ENCODE results near the gene CCNB2.
"Not testable (repeated sequence)": the region's sequence is repeated elsewhere in the genome, so short reads cannot be mapped to it uniquely, and the experiment has no call there.

Gene CCNB2

DNA sequence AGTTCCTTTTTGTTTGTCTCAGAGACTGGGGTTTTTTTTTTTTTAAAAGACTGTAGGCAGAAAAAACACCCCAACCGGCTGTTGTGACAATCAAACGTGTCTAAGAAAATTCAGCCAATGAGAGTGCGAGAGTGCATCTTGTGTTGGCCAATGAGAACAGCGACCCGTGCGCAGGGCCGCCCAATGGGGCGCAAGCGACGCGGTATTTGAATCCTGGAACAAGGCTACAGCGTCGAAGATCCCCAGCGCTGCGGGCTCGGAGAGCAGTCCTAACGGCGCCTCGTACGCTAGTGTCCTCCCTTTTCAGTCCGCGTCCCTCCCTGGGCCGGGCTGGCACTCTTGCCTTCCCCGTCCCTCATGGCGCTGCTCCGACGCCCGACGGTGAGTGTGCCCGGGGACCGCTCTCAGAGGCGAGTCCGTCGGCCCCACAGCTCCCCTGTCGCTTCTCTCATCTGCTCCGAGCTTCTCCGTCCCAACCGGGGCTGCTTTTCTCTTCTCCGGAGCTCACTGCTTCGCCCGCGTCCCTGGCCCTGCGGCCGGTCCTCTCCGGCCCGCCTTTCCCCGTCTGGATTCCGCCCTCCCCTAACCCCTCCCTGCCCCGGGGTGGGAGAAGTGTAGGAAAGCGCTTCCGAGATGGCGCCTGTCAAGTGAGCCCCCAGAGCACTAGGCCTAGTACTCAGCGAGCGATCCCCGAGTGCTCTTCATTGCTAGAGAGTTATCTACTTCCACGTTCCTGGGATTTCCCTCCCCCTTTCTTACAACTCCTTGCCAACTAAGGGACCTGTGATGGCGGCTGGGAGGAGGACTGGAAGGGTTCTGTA, at the start of gene CCNB2:
Gene CCNB2, plus strand, starts transcription at position 235 of the 821 bp plus-strand sequence. Its CDS starts 123 bp downstream, at position 358.
- peak; percentile 97 for DNase-seq (ENCODE audit: low spot score)

DNA sequence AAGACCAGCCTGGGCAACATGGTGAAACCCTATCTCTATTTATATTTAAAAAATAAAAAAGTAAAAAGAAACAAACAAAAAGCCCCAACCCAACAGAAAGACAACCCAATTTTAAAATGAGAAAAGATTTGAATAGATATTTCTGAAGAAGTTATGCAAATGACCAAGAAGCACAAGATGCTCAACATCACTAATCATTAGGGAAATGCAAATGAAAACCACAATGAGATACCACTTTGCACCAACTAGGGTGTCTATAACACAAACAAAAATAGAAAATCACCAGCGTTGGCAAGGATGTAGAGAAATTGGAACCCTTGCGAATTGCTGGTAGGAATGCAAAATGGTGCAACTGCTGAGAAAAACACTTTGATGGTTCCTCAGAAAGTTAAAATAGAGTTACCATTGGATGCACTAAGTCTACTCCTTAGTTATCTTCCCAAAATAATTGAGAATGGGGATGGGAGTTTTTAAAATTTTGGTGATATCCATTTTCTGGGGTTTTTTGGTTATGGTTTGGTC, 45.8 kb upstream of the CCNB2 start:
- no peak for DNase-seq (ENCODE audit: low spot score)

DNA sequence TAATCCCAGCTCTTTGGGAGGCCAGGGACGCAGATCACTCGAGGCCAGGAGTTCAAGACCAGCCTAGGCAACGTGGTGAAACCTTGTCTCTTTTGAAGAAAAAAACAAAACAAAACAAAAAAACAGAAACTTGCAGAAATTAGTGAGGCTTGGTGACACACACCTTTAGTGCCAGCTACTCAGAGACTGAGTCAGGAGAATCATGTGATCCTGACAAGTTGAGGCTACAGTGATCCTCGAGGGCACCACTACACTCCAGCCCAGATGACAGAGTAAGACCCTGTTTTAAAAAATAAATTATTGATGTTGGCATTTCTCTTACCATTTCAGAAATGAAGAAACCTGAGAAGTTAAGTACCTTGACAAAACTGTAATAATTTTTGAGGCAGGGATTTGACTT, 44.6 kb upstream of the CCNB2 start:
- no peak for DNase-seq (ENCODE audit: low spot score)

DNA sequence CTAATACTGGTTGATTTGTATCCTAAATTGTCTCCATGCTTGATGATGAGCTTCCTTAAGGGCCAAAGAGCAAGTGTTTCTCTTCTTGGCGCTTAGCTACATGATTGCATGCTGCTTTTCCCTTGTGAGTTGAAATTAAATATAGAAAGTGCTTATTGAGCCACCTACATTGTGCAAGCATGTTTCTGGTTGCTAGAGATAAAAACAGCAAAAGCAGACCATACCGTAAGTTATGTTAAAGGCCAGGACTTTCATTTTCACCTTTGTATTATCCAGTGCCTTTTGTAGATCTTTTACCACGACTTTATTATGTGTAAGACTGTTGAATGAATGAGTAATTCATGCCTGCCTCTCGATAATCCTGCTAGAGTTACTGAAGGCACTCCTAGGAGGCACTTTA, 41.9 kb upstream of the CCNB2 start:
- no peak for DNase-seq (ENCODE audit: low spot score)

DNA sequence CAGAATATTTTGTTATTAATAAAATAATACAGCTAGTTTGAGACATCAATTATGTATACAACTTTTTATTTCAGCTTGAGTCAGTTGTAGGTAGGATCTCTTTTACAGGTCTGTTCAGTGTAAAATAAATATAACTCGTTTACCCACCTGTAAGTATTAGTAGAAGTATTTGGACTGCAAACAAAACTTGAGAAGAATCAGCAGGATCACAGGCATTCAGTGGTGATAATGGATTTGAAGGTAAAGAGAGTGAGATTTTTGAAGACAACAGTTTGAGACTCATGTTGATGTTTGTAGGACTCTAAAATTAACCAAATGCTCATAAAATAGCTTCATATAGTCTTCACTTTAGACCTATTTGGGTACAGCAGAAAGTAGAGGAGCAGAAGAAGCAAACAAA, 35.5 kb upstream of the CCNB2 start:
- DNase-seq (ENCODE audit: low spot score), result no peak

DNA sequence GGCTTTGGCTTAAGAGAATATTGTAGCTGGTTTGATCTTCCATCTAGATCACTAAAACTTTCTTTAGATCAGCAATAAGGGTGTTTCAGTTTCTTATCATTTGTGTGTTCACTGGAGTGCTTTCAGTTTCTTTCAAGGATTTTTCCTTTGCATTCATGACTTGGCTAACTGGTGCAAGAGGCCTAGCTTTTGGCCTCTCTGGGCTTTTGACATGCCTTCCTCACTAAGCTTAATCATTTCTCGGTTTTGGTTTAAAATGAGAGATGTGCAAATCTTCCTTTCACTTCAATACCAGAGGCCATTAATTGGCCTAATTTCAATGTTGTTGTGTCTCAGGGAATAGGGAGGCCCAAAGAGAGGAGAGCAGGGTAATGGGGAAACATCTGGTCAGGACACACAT, 30.3 kb upstream of the CCNB2 start:
- DNase-seq (ENCODE audit: low spot score), result no peak

DNA sequence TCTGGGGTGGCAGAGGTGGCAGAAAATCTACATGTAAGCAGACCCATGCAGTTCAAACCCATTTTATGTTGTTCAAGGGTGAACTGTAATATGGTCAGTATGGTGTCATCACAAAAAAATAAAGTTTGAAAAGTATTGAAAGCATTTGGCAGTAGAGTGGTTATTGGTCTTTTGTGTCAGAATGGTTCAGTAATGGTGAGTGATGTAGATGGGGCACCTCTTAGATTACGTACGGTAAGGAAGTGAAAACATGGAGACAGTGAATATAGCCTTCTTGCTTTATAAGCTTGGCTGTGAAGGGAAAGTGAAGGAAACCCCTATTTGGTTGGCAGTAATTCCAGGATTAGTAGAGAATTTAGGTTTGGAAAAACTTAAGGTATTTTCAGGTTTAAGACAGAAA, 17.2 kb upstream of the CCNB2 start:
- DNase-seq (ENCODE audit: low spot score), result no peak

DNA sequence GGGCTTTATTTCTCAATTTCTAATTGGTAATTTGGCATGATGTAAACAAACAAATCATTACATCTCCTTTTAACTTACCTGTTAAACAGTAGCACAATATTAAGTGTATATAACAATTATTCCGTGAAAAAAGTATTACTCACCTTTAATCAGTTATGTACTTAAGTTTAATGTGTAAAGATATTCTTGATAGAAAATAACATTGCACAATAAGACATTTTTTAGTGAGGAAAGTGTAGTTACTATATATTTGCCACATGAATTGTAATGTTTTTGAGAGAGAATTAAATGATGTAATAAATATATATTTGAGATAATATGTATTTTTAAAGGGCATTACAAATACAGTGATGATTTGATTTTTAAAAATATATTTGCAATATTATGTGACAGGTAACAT, 10.9 kb upstream of the CCNB2 start:
- no peak for DNase-seq (ENCODE audit: low spot score)

DNA sequence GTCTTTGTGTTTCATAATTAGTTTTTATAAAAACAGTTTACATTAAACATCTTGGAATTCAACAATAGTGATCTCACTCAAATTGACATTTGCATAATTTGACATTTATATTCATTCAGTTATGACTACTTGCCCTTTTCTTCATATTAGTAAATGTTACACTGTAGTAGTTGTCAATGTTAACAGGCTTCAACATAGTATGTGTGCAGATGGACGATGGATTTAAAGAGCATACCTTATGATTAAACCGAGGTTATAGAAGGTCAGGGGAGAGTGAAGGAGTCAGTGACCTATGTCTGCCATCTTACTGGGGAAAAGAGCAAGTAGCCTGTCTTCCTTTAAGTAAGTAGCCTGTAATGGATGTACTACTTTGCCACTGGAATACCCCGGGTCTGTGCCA, 8.5 kb upstream of the CCNB2 start:
- DNase-seq (ENCODE audit: low spot score), result no peak

DNA sequence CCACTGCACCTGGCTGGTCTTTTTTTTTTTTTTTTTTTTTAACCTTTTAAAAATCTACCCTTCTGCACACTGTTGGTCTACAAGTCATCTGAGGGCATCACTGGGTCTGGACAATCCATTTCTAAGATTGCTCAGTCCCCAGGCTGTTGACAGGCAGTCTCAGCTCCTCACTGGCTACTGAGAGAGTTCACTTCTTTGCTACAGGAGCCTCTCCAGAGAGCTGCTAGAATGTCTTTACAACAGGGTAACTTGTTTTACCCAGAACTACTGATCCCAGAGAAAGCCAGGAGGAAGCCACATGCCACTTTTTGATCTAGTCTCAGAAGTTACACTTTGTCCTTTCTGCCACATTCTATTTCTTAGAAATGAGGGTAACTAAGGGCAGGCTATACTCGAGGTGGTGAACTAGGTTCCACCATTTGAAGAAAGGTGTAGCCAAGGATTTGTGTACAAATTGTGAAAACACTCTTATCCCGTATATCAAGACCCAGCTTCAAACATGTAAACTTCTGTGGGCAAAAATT, 5.7 kb upstream of the CCNB2 start:
- DNase-seq (ENCODE audit: low spot score), result no peak

DNA sequence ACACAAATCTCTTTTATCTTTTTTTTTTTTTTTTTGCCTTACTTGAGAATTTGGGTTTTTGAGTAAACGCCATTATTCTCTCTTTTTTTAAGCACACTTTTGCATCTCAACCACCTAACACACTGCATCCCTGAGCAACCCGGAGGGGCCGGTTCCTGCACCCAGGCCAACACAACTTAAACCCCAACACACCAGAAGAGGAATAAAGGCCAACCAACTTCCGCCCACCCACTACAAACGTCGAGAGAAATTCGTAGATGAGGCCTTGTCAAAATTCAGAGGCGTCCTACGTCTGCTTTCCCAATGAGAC, 389 bp upstream of the CCNB2 start:
- DNase-seq (ENCODE audit: low spot score), result no peak

DNA sequence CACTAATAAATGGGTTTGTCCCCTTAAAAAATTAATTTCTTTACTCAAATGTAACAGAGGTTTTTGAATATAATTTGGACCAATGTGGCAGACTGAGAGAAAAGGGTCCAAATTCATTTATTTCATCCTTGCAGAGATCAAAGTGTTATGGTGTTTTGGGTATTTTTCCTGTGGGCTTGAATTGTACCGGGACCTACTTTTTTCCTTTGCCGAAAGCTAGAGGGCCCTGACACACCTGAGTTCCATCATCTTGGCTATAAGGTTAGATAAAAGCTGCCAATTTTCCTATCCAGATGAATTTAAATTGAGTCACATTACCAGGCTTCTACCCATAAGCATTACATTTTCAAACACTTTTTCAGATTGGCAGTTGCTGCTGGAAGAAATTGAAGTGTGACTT, 908 bp downstream of the CCNB2 start:
- DNase-seq (ENCODE audit: low spot score), result peak; percentile 38

DNA sequence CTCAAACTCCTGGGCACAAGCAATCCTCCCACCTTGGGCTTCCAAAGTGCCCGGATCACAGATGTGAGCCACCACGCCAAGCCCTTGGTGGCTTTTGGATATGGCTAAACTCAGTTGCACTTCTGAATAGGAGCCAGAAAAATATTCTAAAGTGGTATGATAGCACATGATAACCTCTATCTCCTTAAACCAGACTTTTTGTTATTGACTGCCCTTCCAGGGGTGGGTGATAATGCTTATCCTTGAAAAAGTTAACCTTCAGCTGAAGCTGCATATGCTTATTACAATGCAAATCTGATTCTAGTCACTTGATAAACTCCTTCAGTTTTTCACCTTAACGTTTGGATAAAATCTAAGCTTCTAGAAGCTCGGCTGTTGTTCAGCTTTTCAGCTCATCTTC, 6.3 kb downstream of the CCNB2 start:
- no peak for DNase-seq (ENCODE audit: low spot score)

DNA sequence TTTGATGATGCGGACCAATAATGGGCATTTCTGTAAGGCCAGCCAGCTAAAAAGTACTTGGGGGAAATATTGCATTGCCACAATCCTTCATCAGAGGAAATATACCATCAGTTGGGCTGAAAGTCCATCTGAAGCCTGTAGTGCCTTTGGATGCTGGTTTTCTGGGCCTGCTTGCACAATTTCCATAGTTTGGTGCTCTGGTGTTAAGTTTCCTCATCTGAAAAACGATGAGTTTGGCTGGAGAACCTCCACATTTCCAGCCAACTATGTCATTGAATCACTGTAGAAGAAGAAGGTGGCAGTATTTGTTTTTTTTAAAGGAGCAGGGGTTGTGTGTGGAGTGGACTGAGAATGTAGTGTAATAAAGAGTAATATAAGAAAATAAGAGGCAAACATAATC, 10.1 kb downstream of the CCNB2 start:
- DNase-seq (ENCODE audit: low spot score), result no peak

DNA sequence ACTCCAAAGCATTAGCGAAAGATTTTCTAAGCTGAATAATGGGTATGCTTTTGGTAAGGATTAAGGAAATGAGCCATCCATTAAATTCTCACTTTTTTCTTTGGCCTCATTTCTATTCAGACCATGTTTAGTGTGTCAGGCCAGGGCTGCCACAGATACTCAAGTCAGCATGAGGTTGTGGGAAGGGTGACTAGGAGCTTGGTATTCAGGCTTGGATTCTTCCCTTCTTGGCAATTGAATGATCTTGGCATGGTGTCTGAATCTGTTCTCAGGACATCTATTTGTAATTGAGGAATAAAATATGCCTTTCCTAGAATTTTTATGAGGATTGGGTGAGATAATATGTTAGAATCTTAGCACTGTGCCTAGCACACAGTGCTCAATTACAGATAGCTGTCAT, 11.2 kb downstream of the CCNB2 start:
- DNase-seq (ENCODE audit: low spot score), result no peak

DNA sequence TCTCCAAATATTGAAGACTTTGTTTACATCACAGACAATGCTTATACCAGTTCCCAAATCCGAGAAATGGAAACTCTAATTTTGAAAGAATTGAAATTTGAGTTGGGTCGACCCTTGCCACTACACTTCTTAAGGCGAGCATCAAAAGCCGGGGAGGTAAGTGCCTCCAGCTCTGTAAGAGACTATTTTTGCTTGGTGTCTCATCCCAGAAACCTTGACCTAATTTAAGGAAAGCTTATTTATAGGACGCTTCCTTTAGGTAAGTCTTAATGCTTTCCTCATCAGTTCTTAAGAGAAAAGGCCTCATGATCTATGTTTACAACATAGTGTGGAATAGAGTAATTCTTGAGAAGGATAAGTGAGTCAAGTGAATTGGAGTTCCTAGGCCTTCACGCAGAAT, 11.8 kb downstream of the CCNB2 start:
- DNase-seq (ENCODE audit: low spot score), result no peak

DNA sequence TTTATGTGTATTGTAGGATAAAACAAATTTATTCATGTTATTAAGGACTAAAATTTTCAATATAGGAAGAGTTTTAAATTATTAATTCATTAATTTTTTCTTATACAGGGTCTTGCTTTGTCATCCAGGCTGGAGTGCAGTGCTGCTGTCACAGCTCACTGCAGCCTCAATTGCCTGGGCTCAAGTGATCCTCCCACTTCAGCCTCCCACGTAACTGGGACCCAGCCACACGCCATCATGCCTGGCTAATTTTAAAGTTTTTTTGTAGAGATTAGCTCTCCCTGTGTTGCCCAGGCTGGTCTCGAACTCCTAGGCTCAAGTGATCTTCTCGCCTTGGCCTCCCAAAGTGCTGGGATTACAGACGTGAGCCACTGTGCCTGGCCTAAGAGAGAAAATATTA, 14.7 kb downstream of the CCNB2 start:
- DNase-seq (ENCODE audit: low spot score), result no peak

DNA sequence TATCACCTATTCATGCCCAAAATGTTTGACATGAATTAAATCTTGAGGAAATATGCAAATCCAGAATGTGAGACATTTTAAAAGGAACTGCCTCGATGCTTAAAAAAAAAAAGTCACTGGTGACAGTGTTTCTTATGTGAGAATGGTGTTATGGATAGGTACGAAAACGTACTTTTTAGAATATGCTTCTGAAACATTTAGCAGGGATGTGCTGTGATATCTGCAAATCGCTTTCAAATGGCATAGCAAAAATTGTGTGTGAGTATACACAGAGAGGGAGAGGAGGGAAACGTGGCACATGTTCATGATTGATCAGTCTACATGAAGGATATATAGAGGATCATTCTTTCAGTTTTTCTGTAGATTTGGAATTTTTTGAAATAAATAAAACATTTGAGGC, 16.0 kb downstream of the CCNB2 start:
- DNase-seq (ENCODE audit: low spot score), result no peak

DNA sequence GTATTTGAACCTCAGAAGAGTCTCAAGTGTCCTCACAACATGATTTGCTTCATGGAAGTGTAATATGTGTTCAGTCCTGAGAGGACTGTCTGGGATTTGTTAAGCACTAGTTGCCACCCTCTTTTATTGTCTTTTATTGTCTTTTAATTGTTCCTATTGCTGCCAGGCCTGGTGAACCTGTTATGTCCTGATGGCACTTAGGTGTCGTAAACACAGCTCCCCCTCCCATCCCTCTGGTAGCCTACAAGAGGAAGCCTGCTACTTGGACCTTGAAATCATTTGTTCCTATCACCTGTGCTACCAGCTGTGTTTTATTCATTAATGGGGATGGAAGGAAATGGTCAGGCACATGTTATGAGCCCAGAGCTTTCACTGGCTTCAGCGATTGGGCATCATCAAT, 19.3 kb downstream of the CCNB2 start:
- DNase-seq (ENCODE audit: low spot score), result no peak

DNA sequence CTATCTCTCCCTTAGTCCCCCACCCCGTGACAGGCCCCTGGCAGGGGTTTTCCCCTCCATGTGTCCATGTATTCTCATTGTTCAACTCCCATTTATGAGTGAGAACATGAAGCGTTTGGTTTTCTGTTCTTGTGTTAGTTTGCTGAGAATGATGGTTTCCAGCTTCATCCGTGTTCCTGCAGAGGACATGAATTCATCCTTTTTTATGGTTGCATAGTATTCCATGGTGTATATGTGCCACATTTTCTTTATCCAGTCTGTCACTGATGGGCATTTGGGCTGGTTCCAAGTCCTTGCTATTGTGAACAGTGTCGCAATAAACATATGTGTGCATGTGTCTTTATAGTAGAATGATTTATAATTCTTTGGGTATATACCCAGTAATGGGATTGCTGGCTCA, 20.7 kb downstream of the CCNB2 start:
- not testable (repeated sequence) for DNase-seq (ENCODE audit: low spot score)

DNA sequence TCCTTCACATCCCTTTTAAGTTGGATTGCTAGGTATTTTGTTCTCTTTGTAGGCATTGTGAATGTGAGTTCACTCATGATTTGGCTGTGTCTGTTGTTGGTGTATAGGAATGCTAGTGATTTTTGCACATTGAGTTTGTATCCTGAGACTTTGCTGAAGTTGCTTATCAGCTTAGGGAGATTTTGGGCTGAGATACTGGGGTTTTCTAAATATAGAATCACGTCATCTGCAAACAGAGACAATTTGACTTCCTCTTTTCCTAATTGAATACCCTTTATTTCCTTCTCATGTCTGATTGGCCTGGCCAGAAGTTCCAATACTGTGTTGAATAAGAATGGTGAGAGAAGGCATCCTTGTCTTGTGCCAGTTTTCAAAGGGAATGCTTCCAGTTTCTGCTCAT, 22.3 kb downstream of the CCNB2 start:
- DNase-seq (ENCODE audit: low spot score), result not testable (repeated sequence)

DNA sequence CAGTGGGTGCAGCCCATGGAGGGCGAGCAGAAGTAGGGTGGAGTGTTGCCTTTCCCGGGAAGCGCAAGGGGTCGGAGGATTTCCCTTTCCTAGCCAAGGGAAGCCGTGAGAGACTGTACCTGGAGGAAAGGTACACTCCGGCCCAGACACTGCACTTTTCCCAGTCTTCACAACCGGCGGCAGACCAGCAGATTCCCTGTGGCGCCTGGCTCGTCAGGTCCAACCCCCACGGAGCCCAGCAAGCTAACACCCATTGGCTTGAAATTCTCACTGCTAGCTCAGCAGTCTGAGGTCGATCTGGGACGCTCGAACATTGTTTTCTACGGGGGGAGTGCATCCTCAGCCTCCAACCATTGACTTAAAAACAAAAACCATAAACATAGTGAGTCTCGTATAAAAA, 26.5 kb downstream of the CCNB2 start:
- no peak for DNase-seq (ENCODE audit: low spot score)

DNA sequence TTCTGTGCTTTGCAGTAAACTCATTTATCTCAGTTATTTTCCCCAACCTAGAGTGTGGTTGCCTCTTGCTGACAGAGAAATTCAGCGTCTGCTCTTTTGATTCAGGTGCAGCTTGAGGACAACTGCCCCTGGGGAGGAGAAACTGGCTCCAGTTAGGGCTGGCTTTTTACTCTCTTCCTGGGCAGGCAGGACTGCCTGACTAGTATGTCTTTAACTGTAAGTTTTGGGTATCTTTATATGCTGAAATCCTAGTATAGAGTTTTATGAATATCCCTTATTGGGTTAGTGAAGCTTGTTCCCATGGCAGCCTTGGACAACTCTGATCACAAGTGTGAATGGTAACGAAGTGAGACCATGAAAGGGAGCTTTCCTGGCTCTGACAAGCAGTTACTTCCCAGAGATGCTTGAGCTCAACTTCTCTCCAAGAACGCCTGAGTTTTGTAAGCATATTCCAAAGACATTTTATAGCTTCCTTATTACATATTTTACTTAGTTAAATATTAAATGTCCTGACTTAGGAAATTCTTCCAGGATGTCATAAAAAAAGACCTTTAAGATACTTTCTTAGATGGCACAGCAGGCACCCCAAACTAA, 27.1 kb downstream of the CCNB2 start:
- DNase-seq (ENCODE audit: low spot score), result no peak

All from iPS-NIHi11 (cell line).